GM23338 (cell line): ENCODE data around the gene PARP9. TPM values are rescaled to one million over a fixed set of nuclear protein-coding genes. Genes with fewer than 3 reads are reported as not detected.

Experiments
- ATAC-seq: fragments of 200-7000 bp; cut with Tn5 transposase; 3 replicates; pipeline ENCODE4 v1.9.1; 2020
- DNase-seq: peaks from one replicate; pipeline ENCODE4 v3.0.0-alpha.2; 2015; ENCODE audit warnings: low spot score
- H2AFZ ChIP-seq: fragments of 200-600 bp; sonication (generic); 2 replicates; pipeline ENCODE4 v1.8.0; 2016; ENCODE audit warnings: antibody characterized with exemption, mild to moderate bottlenecking, moderate library complexity
- H3F3A ChIP-seq: fragments of 200-600 bp; sonication (generic); replicated peaks from 2 replicates; pipeline ENCODE4 v1.8.0; 2017; ENCODE audit warnings: antibody characterized with exemption, mixed run types, low read depth
- H3K27ac ChIP-seq: fragments of 200-600 bp; sonication (generic); 2 replicates; pipeline ENCODE4 v1.6.1; 2016; ENCODE audit warnings: low read depth
- H3K27me3 ChIP-seq: fragments of 200-600 bp; sonication (generic); 2 replicates; pipeline ENCODE4 v1.8.0; 2016; ENCODE audit warnings: mild to moderate bottlenecking, mixed run types, moderate library complexity; ENCODE audit not compliant: insufficient read depth
- H3K36me3 ChIP-seq: fragments of 200-600 bp; sonication (generic); 2 replicates; pipeline ENCODE4 v1.8.0; 2016; ENCODE audit warnings: mild to moderate bottlenecking; ENCODE audit not compliant: insufficient read depth
- H3K4me1 ChIP-seq: fragments of 200-600 bp; sonication (generic); 2 replicates; pipeline ENCODE4 v1.8.0; 2016; ENCODE audit warnings: mild to moderate bottlenecking, moderate library complexity; ENCODE audit not compliant: insufficient read depth
- H3K4me2 ChIP-seq: fragments of 200-600 bp; sonication (generic); 2 replicates; pipeline ENCODE4 v1.7.1; 2017; ENCODE audit warnings: mixed run types
- H3K4me3 ChIP-seq: fragments of 200-600 bp; sonication (generic); 2 replicates; pipeline ENCODE4 v1.6.1; 2016; ENCODE audit warnings: mixed run types
- H3K79me2 ChIP-seq: fragments of 200-600 bp; sonication (generic); replicated peaks from 2 replicates; pipeline ENCODE4 v1.8.0; 2017; ENCODE audit warnings: mild to moderate bottlenecking; ENCODE audit not compliant: insufficient read depth
- H3K9me2 ChIP-seq: fragments of 200-600 bp; sonication (generic); 2 replicates; pipeline ENCODE4 v1.8.0; 2017; ENCODE audit not compliant: insufficient read depth
- H4K20me1 ChIP-seq: fragments of 200-600 bp; sonication (generic); replicated peaks from 2 replicates; pipeline ENCODE4 v1.8.0; 2017; ENCODE audit warnings: mild to moderate bottlenecking; ENCODE audit not compliant: insufficient read depth
- H3K27ac Mint-ChIP-seq: 2 replicates; pipeline ENCODE4 v1.8.0; 2020; ENCODE audit warnings: inconsistent platforms, mild to moderate bottlenecking, moderate library complexity, mixed read lengths
- H3K27me3 Mint-ChIP-seq: 3 replicates; pipeline ENCODE4 v1.8.0; 2022; ENCODE audit warnings: low read depth, mild to moderate bottlenecking, moderate library complexity, mixed read lengths, inconsistent platforms; ENCODE audit not compliant: insufficient read depth, poor library complexity
- H3K36me3 Mint-ChIP-seq: 3 replicates; pipeline ENCODE4 v1.8.0; 2021; ENCODE audit warnings: low read depth, mild to moderate bottlenecking, inconsistent platforms, moderate library complexity, mixed read lengths
- H3K4me1 Mint-ChIP-seq: 3 replicates; pipeline ENCODE4 v1.8.0; 2020; ENCODE audit warnings: mild to moderate bottlenecking, inconsistent platforms, mixed read lengths
- H3K4me3 Mint-ChIP-seq: 3 replicates; pipeline ENCODE4 v1.8.0; 2021; ENCODE audit warnings: moderate library complexity, mild to moderate bottlenecking, inconsistent platforms, mixed read lengths
- H3K9me3 Mint-ChIP-seq: 3 replicates; pipeline ENCODE4 v1.8.0; 2020; ENCODE audit warnings: moderate library complexity, mild to moderate bottlenecking, inconsistent platforms, mixed read lengths
- CREB1 ChIP-seq: fragments of 250-450 bp; sonication (Bioruptor Pico); IDR thresholded peaks from 2 replicates; pipeline ENCODE4 v1.5.0; 2020; ENCODE audit warnings: low read depth, mild to moderate bottlenecking, moderate library complexity
- EZH2 ChIP-seq: fragments of 200-600 bp; sonication (generic); IDR thresholded peaks from one replicate; pipeline ENCODE4 v1.8.0; 2017; ENCODE audit warnings: antibody characterized with exemption, mild to moderate bottlenecking, low read depth; ENCODE audit not compliant: unreplicated experiment
- EZH2phosphoT487 ChIP-seq: fragments of 200-600 bp; sonication (generic); IDR thresholded peaks from one replicate; pipeline ENCODE4 v1.8.1; 2018; ENCODE audit warnings: antibody characterized with exemption; ENCODE audit not compliant: unreplicated experiment
- JUNB ChIP-seq: IDR thresholded peaks from one replicate; pipeline ENCODE4 v1.6.1; 2016; ENCODE audit warnings: antibody characterized with exemption; ENCODE audit not compliant: unreplicated experiment
- NANOG ChIP-seq: IDR thresholded peaks from 2 replicates; pipeline ENCODE4 v1.6.1; 2016; ENCODE audit warnings: antibody characterized with exemption, borderline replicate concordance
- POLR2AphosphoS5 ChIP-seq: IDR thresholded peaks from 2 replicates; pipeline ENCODE4 v1.6.1; 2016; ENCODE audit warnings: antibody characterized with exemption, low read depth
- REST ChIP-seq: IDR thresholded peaks from one replicate; pipeline ENCODE4 v1.6.1; 2018; ENCODE audit warnings: antibody characterized with exemption; ENCODE audit not compliant: unreplicated experiment
- STAT1 ChIP-seq: IDR thresholded peaks from one replicate; pipeline ENCODE4 v1.6.1; 2016; ENCODE audit warnings: antibody characterized with exemption; ENCODE audit not compliant: unreplicated experiment
- ZNF114 ChIP-seq: fragments of 250-450 bp; sonication (Bioruptor Pico); IDR thresholded peaks from 2 replicates; pipeline ENCODE4 v1.5.0; 2020; ENCODE audit warnings: mild to moderate bottlenecking, moderate library complexity
- ZNF331 ChIP-seq: fragments of 250-450 bp; sonication (Bioruptor Pico); IDR thresholded peaks from 2 replicates; pipeline ENCODE4 v1.5.0; 2020; ENCODE audit warnings: low read depth, mild to moderate bottlenecking, moderate library complexity
- polyA plus RNA-seq: library from polyadenylated mRNA; unstranded; fragments of >200 nt; fragmentation: Nextera tagmentation; extraction: Ambion mirVana; gene quantifications from 2 replicates; pipeline ENCODE4 v1.2.1, GENCODE V29; 2016
- total RNA-seq: library from RNA; depleted of rRNA; stranded (reverse); fragments of >200 nt; shearing (Covaris generic); gene quantifications from 2 replicates; pipeline ENCODE4 v1.2.3, GENCODE V29; 2014
- TF ChIP-seq, protein P1 (sequence below), 2 experiments: fragments of 200-600 bp in 1 of 2; sonication (generic) in 1 of 2; conservative IDR thresholded peaks; 2 replicates each; pipeline versions ENCODE4 v1.5.1 to v1.6.1; 2016 to 2017; ENCODE audit warnings: antibody characterized with exemption in 2 of 2, low read depth in 2 of 2, mild to moderate bottlenecking in 2 of 2, moderate library complexity in 1 of 2
- TF ChIP-seq, protein P2 (sequence below): fragments of 250-450 bp; sonication (Bioruptor Pico); IDR thresholded peaks from 2 replicates; pipeline ENCODE4 v1.5.0; 2020; ENCODE audit warnings: mild to moderate bottlenecking, moderate library complexity
- TF ChIP-seq, protein P3 (sequence below): IDR thresholded peaks from 2 replicates; pipeline ENCODE4 v1.6.1; 2016; ENCODE audit warnings: antibody characterized with exemption

Gene PARP9
- total and polyA plus RNA-seq, 2 experiments from 2014 or later, result 1.8 to 2.2 TPM

- Histone ChIP-seq H3K9me2 (0 out of 2 replicates have a peak, but pooled peaks cover 2% of the 10 kb centered on the region), H3K27me3 (peaks cover 25% of the 10 kb centered on the region), H3K36me3 (no peaks in the 10 kb centered on the region), H3K4me3 (no peak overlapping the region), H2AFZ (peak overlapping the region; percentile 56; the same call in 1 of the 2 replicates), H3K79me2 (no peaks in the 10 kb centered on the region), H4K20me1 (no peaks in the 10 kb centered on the region), H3K27ac (no peak overlapping the region), H3F3A (no peaks in the 10 kb centered on the region), H3K4me2 (no peak overlapping the region), H3K4me1 (peaks cover 4% of the 10 kb centered on the region; the same call in 1 of the 2 replicates)
- peak; percentile 44 for ATAC-seq
- Mint-ChIP-seq H3K9me3 (peaks cover 3% of the 10 kb centered on the region; the same call in 2 of the 3 replicates), H3K36me3 (peaks cover 2% of the 10 kb centered on the region; the same call in 1 of the 3 replicates), H3K27ac (no peak overlapping the region), H3K4me1 (peaks cover 21% of the 10 kb centered on the region), H3K4me3 (no peak overlapping the region), H3K27me3 (peaks cover 7% of the 10 kb centered on the region)
- no peak for DNase-seq
- TF ChIP-seq, protein P1, sequence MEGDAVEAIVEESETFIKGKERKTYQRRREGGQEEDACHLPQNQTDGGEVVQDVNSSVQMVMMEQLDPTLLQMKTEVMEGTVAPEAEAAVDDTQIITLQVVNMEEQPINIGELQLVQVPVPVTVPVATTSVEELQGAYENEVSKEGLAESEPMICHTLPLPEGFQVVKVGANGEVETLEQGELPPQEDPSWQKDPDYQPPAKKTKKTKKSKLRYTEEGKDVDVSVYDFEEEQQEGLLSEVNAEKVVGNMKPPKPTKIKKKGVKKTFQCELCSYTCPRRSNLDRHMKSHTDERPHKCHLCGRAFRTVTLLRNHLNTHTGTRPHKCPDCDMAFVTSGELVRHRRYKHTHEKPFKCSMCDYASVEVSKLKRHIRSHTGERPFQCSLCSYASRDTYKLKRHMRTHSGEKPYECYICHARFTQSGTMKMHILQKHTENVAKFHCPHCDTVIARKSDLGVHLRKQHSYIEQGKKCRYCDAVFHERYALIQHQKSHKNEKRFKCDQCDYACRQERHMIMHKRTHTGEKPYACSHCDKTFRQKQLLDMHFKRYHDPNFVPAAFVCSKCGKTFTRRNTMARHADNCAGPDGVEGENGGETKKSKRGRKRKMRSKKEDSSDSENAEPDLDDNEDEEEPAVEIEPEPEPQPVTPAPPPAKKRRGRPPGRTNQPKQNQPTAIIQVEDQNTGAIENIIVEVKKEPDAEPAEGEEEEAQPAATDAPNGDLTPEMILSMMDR (conservative IDR thresholded peaks at IDR 0.05; ENCODE audit: low read depth in 2 of 2), result no peak
- TF ChIP-seq CREB1 (CRISPR knock-in tag) (no peak), ZNF331 (no peak), EZH2 (no peak), EZH2phosphoT487 (no peak), NANOG (no peak), REST (no peak), JUNB (no peak), STAT1 (no peak), ZNF114 (CRISPR knock-in tag) (no peak), POLR2AphosphoS5 (no peak)
- TF ChIP-seq, protein P2, sequence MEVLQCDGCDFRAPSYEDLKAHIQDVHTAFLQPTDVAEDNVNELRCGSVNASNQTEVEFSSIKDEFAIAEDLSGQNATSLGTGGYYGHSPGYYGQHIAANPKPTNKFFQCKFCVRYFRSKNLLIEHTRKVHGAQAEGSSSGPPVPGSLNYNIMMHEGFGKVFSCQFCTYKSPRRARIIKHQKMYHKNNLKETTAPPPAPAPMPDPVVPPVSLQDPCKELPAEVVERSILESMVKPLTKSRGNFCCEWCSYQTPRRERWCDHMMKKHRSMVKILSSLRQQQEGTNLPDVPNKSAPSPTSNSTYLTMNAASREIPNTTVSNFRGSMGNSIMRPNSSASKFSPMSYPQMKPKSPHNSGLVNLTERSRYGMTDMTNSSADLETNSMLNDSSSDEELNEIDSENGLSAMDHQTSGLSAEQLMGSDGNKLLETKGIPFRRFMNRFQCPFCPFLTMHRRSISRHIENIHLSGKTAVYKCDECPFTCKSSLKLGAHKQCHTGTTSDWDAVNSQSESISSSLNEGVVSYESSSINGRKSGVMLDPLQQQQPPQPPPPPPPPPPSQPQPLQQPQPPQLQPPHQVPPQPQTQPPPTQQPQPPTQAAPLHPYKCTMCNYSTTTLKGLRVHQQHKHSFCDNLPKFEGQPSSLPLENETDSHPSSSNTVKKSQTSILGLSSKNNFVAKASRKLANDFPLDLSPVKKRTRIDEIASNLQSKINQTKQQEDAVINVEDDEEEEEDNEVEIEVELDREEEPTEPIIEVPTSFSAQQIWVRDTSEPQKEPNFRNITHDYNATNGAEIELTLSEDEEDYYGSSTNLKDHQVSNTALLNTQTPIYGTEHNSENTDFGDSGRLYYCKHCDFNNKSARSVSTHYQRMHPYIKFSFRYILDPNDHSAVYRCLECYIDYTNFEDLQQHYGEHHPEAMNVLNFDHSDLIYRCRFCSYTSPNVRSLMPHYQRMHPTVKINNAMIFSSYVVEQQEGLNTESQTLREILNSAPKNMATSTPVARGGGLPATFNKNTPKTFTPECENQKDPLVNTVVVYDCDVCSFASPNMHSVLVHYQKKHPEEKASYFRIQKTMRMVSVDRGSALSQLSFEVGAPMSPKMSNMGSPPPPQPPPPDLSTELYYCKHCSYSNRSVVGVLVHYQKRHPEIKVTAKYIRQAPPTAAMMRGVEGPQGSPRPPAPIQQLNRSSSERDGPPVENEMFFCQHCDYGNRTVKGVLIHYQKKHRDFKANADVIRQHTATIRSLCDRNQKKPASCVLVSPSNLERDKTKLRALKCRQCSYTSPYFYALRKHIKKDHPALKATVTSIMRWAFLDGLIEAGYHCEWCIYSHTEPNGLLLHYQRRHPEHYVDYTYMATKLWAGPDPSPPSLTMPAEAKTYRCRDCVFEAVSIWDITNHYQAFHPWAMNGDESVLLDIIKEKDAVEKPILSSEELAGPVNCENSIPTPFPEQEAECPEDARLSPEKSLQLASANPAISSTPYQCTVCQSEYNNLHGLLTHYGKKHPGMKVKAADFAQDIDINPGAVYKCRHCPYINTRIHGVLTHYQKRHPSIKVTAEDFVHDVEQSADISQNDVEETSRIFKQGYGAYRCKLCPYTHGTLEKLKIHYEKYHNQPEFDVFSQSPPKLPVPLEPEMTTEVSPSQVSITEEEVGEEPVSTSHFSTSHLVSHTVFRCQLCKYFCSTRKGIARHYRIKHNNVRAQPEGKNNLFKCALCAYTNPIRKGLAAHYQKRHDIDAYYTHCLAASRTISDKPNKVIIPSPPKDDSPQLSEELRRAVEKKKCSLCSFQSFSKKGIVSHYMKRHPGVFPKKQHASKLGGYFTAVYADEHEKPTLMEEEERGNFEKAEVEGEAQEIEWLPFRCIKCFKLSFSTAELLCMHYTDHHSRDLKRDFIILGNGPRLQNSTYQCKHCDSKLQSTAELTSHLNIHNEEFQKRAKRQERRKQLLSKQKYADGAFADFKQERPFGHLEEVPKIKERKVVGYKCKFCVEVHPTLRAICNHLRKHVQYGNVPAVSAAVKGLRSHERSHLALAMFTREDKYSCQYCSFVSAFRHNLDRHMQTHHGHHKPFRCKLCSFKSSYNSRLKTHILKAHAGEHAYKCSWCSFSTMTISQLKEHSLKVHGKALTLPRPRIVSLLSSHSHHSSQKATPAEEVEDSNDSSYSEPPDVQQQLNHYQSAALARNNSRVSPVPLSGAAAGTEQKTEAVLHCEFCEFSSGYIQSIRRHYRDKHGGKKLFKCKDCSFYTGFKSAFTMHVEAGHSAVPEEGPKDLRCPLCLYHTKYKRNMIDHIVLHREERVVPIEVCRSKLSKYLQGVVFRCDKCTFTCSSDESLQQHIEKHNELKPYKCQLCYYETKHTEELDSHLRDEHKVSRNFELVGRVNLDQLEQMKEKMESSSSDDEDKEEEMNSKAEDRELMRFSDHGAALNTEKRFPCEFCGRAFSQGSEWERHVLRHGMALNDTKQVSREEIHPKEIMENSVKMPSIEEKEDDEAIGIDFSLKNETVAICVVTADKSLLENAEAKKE (CRISPR knock-in tag), result no peak
- TF ChIP-seq, protein P3, sequence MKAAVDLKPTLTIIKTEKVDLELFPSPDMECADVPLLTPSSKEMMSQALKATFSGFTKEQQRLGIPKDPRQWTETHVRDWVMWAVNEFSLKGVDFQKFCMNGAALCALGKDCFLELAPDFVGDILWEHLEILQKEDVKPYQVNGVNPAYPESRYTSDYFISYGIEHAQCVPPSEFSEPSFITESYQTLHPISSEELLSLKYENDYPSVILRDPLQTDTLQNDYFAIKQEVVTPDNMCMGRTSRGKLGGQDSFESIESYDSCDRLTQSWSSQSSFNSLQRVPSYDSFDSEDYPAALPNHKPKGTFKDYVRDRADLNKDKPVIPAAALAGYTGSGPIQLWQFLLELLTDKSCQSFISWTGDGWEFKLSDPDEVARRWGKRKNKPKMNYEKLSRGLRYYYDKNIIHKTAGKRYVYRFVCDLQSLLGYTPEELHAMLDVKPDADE, result no peak
Measured at GRCh38 chr3:122576174-122576940, 12.3 kb upstream of the PARP9 start.
